Measurements from ENCODE around the gene OR51B4.

GRCh38 chr11:5281596-5281995 lies 20.1 kb downstream of the OR51B4 start:
- TF ChIP-seq CTCF (IDR thresholded peaks at IDR 0.05) (no peak), EZH2phosphoT487 (IDR thresholded peaks at IDR 0.05) (no peak), EZH2 (IDR thresholded peaks at IDR 0.05) (no peak)
